RWPE2 (cell line): ENCODE measurements around the gene ABTB2.
"Not testable (repeated sequence)": the region's sequence is repeated elsewhere in the genome, so short reads cannot be mapped to it uniquely, and the experiment has no call there.

Source experiments
- ATAC-seq: fragments of 200-7000 bp; cut with Tn5 transposase; 3 replicates; pipeline ENCODE4 v1.9.1; 2021; ENCODE audit warnings: low read depth
- DNase-seq: peaks from one replicate; pipeline ENCODE4 v3.0.0-alpha.2; 2020; ENCODE audit warnings: low spot score
- H3K27ac ChIP-seq: fragments of 450-650 bp; 2 replicates; pipeline ENCODE4 v1.5.1; 2017; ENCODE audit warnings: mild to moderate bottlenecking; ENCODE audit not compliant: poor library complexity, severe bottlenecking
- H3K27me3 ChIP-seq: fragments of 250-450 bp; sonication (Bioruptor Pico); 2 replicates; pipeline ENCODE4 v1.5.1; 2021; ENCODE audit warnings: mild to moderate bottlenecking, moderate library complexity; ENCODE audit not compliant: insufficient read depth, poor library complexity, severe bottlenecking
- H3K36me3 ChIP-seq: fragments of 250-450 bp; sonication (Bioruptor Pico); 2 replicates; pipeline ENCODE4 v1.5.1; 2020; ENCODE audit warnings: low read depth, mild to moderate bottlenecking, moderate library complexity
- H3K4me1 ChIP-seq: fragments of 250-450 bp; sonication (Bioruptor Pico); 2 replicates; pipeline ENCODE4 v1.5.1; 2021; ENCODE audit warnings: mild to moderate bottlenecking, moderate library complexity; ENCODE audit not compliant: insufficient read depth, poor library complexity, severe bottlenecking
- H3K4me3 ChIP-seq: fragments of 250-450 bp; sonication (Bioruptor Pico); 2 replicates; pipeline ENCODE4 v1.5.1; 2021; ENCODE audit warnings: mild to moderate bottlenecking, moderate library complexity; ENCODE audit not compliant: severe bottlenecking
- H3K9me3 ChIP-seq: fragments of 250-450 bp; sonication (Bioruptor Pico); 2 replicates; pipeline ENCODE4 v1.5.1; 2021; ENCODE audit warnings: mild to moderate bottlenecking, moderate library complexity; ENCODE audit not compliant: severe bottlenecking
- CTCF ChIP-seq: fragments of 450-650 bp; IDR thresholded peaks from one replicate; pipeline ENCODE4 v1.5.1; 2017; ENCODE audit warnings: mild to moderate bottlenecking, moderate library complexity; ENCODE audit not compliant: poor library complexity, severe bottlenecking

Gene ABTB2

GRCh38 chr11:34182921-34183685, 174.7 kb downstream of the ABTB2 start:
- DNase-seq = no peak
- TF ChIP-seq CTCF = no peak
- H3K4me3 ChIP-seq = no peak overlapping the region
- ATAC-seq = no peak
- H3K27me3 ChIP-seq = no peaks in the 10 kb centered on the region
- H3K4me1 ChIP-seq = peaks cover 9% of the 10 kb centered on the region
- H3K27ac ChIP-seq = no peak overlapping the region
- H3K36me3 ChIP-seq = no peaks in the 10 kb centered on the region
- H3K9me3 ChIP-seq = no peaks in the 10 kb centered on the region

- no peak for TF ChIP-seq CTCF
- Histone ChIP-seq H3K27ac (no peak overlapping the region), H3K9me3 (no peaks in the 10 kb centered on the region), H3K27me3 (no peaks in the 10 kb centered on the region), H3K36me3 (no peaks in the 10 kb centered on the region), H3K4me1 (peaks cover 9% of the 10 kb centered on the region), H3K4me3 (no peak overlapping the region)
- ATAC-seq = no peak
- no peak for DNase-seq
Measured at GRCh38 chr11:34182425-34182824, 175.4 kb downstream of the ABTB2 start.

GRCh38 chr11:34181856-34182405, 175.9 kb downstream of the ABTB2 start:
- H3K27me3 ChIP-seq = no peaks in the 10 kb centered on the region

GRCh38 chr11:34181251-34181650, 176.6 kb downstream of the ABTB2 start:
- H3K4me1 ChIP-seq = peaks cover 10% of the 10 kb centered on the region

More at GRCh38 chr11:34181856-34182405, 175.9 kb downstream of the ABTB2 start:
- no peaks in the 10 kb centered on the region for H3K9me3 ChIP-seq
- DNase-seq = no peak
- H3K27ac ChIP-seq = no peak overlapping the region
- no peaks in the 10 kb centered on the region for H3K36me3 ChIP-seq
- ATAC-seq = no peak
- no peak for TF ChIP-seq CTCF
- no peak overlapping the region for H3K4me3 ChIP-seq
- peaks cover 9% of the 10 kb centered on the region for H3K4me1 ChIP-seq

GRCh38 chr11:34180814-34181165, 177.0 kb downstream of the ABTB2 start:
- H3K27ac ChIP-seq, ATAC-seq, DNase-seq, H3K4me3 ChIP-seq, H3K36me3 ChIP-seq, H3K9me3 ChIP-seq, H3K4me1 ChIP-seq, H3K27me3 ChIP-seq: not testable (repeated sequence)

More at GRCh38 chr11:34181251-34181650, 176.6 kb downstream of the ABTB2 start:
- H3K27me3 ChIP-seq = no peaks in the 10 kb centered on the region
- DNase-seq = no peak
- no peak for ATAC-seq
- no peaks in the 10 kb centered on the region for H3K36me3 ChIP-seq
- no peak overlapping the region for H3K27ac ChIP-seq
- TF ChIP-seq CTCF = no peak
- no peak overlapping the region for H3K4me3 ChIP-seq
- no peaks in the 10 kb centered on the region for H3K9me3 ChIP-seq
